PC-9 (cell line): ENCODE results near the gene CACNA1B.
"Not testable (repeated sequence)": the region's sequence is repeated elsewhere in the genome, so short reads cannot be mapped to it uniquely, and the experiment has no call there.

Experiments
- EZH2 ChIP-seq: fragments of 200-600 bp; sonication (generic); IDR thresholded peaks from 2 replicates; pipeline ENCODE4 v1.8.0; 2017; ENCODE audit warnings: antibody characterized with exemption, low read depth
- TF ChIP-seq, protein P1 (sequence below): fragments of 200-600 bp; sonication (generic); conservative IDR thresholded peaks from 2 replicates; pipeline ENCODE4 v1.6.1; 2017; ENCODE audit warnings: mixed run types, antibody characterized with exemption, mild to moderate bottlenecking, moderate library complexity

DNA sequence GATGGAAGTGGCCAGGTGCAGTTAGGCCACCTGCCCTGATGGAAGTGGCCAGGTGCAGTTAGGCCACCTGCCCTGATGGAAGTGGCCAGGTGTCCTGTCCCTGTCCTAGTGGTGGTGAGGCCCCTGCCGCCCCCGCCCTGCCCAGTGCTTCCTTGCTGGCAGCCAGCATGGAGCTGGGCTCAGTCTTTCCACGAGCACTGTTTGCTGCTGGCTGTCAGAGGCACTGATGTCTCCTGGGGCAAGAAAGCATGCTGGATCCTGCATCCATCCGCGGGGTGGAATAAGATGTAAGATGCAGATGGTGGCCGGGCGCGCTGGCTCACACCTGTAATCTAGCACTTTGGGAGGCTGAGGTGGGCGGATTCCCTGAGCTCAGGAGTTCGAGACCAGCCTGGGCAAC is 141.9 kb downstream of the CACNA1B start:
- TF ChIP-seq, protein P1, sequence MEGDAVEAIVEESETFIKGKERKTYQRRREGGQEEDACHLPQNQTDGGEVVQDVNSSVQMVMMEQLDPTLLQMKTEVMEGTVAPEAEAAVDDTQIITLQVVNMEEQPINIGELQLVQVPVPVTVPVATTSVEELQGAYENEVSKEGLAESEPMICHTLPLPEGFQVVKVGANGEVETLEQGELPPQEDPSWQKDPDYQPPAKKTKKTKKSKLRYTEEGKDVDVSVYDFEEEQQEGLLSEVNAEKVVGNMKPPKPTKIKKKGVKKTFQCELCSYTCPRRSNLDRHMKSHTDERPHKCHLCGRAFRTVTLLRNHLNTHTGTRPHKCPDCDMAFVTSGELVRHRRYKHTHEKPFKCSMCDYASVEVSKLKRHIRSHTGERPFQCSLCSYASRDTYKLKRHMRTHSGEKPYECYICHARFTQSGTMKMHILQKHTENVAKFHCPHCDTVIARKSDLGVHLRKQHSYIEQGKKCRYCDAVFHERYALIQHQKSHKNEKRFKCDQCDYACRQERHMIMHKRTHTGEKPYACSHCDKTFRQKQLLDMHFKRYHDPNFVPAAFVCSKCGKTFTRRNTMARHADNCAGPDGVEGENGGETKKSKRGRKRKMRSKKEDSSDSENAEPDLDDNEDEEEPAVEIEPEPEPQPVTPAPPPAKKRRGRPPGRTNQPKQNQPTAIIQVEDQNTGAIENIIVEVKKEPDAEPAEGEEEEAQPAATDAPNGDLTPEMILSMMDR = not testable (repeated sequence)
- not testable (repeated sequence) for TF ChIP-seq EZH2
